Measurements from ENCODE around the gene CPLX1.
"Not testable (repeated sequence)": the region's sequence is repeated elsewhere in the genome, so short reads cannot be mapped to it uniquely, and the experiment has no call there.

The CPLX1 gene

GRCh38 chr4:790466-790820 lies 35.5 kb downstream of the CPLX1 start:
- DNase-seq, result no peak

GRCh38 chr4:789571-790465 lies 36.1 kb downstream of the CPLX1 start:
- DNase-seq, result no peak

- DNase-seq, result no peak
Measured at GRCh38 chr4:788636-789297, 37.2 kb downstream of the CPLX1 start.

- DNase-seq, result no peak
Measured at GRCh38 chr4:788006-788635, 37.8 kb downstream of the CPLX1 start.

- no peak for DNase-seq
Measured at GRCh38 chr4:787561-787981, 38.4 kb downstream of the CPLX1 start.

- DNase-seq, result no peak
Measured at GRCh38 chr4:786861-787300, 39.0 kb downstream of the CPLX1 start.

GRCh38 chr4:786074-786741 lies 39.7 kb downstream of the CPLX1 start:
- DNase-seq, result no peak

GRCh38 chr4:785332-786073 lies 40.4 kb downstream of the CPLX1 start:
- no peak for DNase-seq

- DNase-seq, result no peak
Measured at GRCh38 chr4:784401-785331, 41.3 kb downstream of the CPLX1 start.

- DNase-seq, result peak; percentile 100
Measured at GRCh38 chr4:781493-782216, 44.3 kb downstream of the CPLX1 start.

- peak; percentile 11 for DNase-seq
Measured at GRCh38 chr4:780716-781492, 45.0 kb downstream of the CPLX1 start.

- not testable (repeated sequence) for DNase-seq
Measured at GRCh38 chr4:780255-780654, 45.7 kb downstream of the CPLX1 start.

GRCh38 chr4:779555-779954 lies 46.4 kb downstream of the CPLX1 start:
- no peak for DNase-seq

- no peak for DNase-seq
Measured at GRCh38 chr4:777520-778262, 48.2 kb downstream of the CPLX1 start.

GRCh38 chr4:776743-777441 lies 49.0 kb downstream of the CPLX1 start:
- DNase-seq, result no peak

- not testable (repeated sequence) for DNase-seq
Measured at GRCh38 chr4:775485-775884, 50.4 kb downstream of the CPLX1 start.

- not testable (repeated sequence) for DNase-seq
Measured at GRCh38 chr4:774419-775092, 51.4 kb downstream of the CPLX1 start.

GRCh38 chr4:773214-773613 lies 52.7 kb downstream of the CPLX1 start:
- no peak for DNase-seq

Measured in CD4-positive, alpha-beta T cell treated with Interleukin-12 subunit alpha and Interleukin-12 subunit beta, for 1 hour (primary cell).